Caco-2 (cell line): ENCODE measurements around the gene ZNF746. TPM values are rescaled to one million over a fixed set of nuclear protein-coding genes. Genes with fewer than 3 reads are reported as not detected.

ENCODE experiments used
- Bru-seq: library from RNA; stranded (reverse); fragments of 400-500 nt; gene quantifications from one replicate; lab custom pipeline; 2021; lab: Mats Ljungman, UMichigan
- BruChase-seq, 2 experiments: library from RNA; stranded (reverse); fragments of 400-500 nt; gene quantifications; one replicate each; lab custom pipeline; 2021; lab: Mats Ljungman, UMichigan
- BruUV-seq: library from RNA; stranded (reverse); fragments of 400-500 nt; replicated peaks from 2 replicates; lab custom pipeline; 2021; lab: Mats Ljungman, UMichigan
- CTCF ChIA-PET: fragments of 300-600 bp; sonication (Branson Sonifier 250); formaldehyde crosslinking; loops from one replicate; lab custom pipeline; 2022; ENCODE audit warnings: antibody characterized with exemption; lab: Charles Lee
- POLR2A ChIA-PET: fragments of 300-600 bp; sonication (Branson Sonifier 250); formaldehyde crosslinking; loops from one replicate; lab custom pipeline; 2022; ENCODE audit warnings: antibody characterized with exemption; lab: Charles Lee
- DNase-seq, 2 experiments: peaks; one replicate each; pipeline versions ENCODE4 v3.0.0 to v3.0.0-alpha.2; 2020 to 2022
- H3K27me3 ChIP-seq: replicated peaks from 2 replicates; pipeline ENCODE4 v1.6.0; 2011; ENCODE audit warnings: low read length; ENCODE audit not compliant: control insufficient read depth, insufficient read depth
- H3K36me3 ChIP-seq: 2 replicates; pipeline ENCODE4 v1.5.1; 2011; ENCODE audit warnings: low read length; ENCODE audit not compliant: control insufficient read depth, insufficient read depth
- H3K4me1 ChIP-seq: fragments of 250-450 bp; sonication (Bioruptor Pico); 2 replicates; pipeline ENCODE4 v1.5.1; 2020; ENCODE audit warnings: mild to moderate bottlenecking
- H3K4me3 ChIP-seq: 2 replicates; pipeline ENCODE4 v1.5.1; 2011; ENCODE audit warnings: low read depth, mild to moderate bottlenecking, control low read depth, low read length
- H3K9me3 ChIP-seq: fragments of 250-450 bp; sonication (Bioruptor Pico); 2 replicates; pipeline ENCODE4 v1.5.1; 2020; ENCODE audit warnings: mild to moderate bottlenecking, moderate library complexity
- H3K27ac Mint-ChIP-seq: one replicate; pipeline ENCODE4 v1.8.0; 2022; ENCODE audit warnings: mixed read lengths; ENCODE audit not compliant: unreplicated experiment
- H3K27me3 Mint-ChIP-seq: one replicate; pipeline ENCODE4 v1.8.0; 2022; ENCODE audit warnings: mixed read lengths; ENCODE audit not compliant: insufficient read depth, unreplicated experiment
- H3K36me3 Mint-ChIP-seq: one replicate; pipeline ENCODE4 v1.8.0; 2022; ENCODE audit warnings: mild to moderate bottlenecking, mixed read lengths; ENCODE audit not compliant: insufficient read depth, unreplicated experiment
- H3K4me1 Mint-ChIP-seq: one replicate; pipeline ENCODE4 v1.8.0; 2022; ENCODE audit warnings: low read depth, mixed read lengths; ENCODE audit not compliant: unreplicated experiment
- H3K4me3 Mint-ChIP-seq: one replicate; pipeline ENCODE4 v1.8.0; 2022; ENCODE audit warnings: mild to moderate bottlenecking, moderate library complexity, mixed read lengths; ENCODE audit not compliant: unreplicated experiment
- H3K9me3 Mint-ChIP-seq: one replicate; pipeline ENCODE4 v1.8.0; 2022; ENCODE audit warnings: mixed read lengths; ENCODE audit not compliant: unreplicated experiment
- CTCF ChIP-seq, 2 experiments: fragments of 200-600 bp in 1 of 2; IDR thresholded peaks; 1 replicate in 1 of 2; 2 replicates in 1 of 2; pipeline versions ENCODE4 v1.5.1 to v1.8.0; 2011 to 2022; ENCODE audit warnings: antibody characterized with exemption in 1 of 2, control low read depth in 1 of 2, inconsistent platforms in 1 of 2, low read depth in 1 of 2, low read length in 1 of 2, mild to moderate bottlenecking in 1 of 2, moderate library complexity in 1 of 2; ENCODE audit not compliant: insufficient read depth in 1 of 2, severe bottlenecking in 1 of 2, unreplicated experiment in 1 of 2
- intact Hi-C: fragments of 100-400 bp; cut with micrococcal nuclease; formaldehyde crosslinking; loops from one replicate; pipeline ENCODE4 v1.10.0; 2022; ENCODE audit not compliant: unreplicated experiment
- long read RNA-seq: library from polyadenylated mRNA; stranded (forward); transcript quantifications from one replicate; pipeline ENCODE4 v2.0.0, GENCODE V29; 2022
- total RNA-seq: library from RNA; stranded (reverse); gene quantifications from 2 replicates; pipeline ENCODE4 v1.2.3, GENCODE V29; 2022

ZNF746 gene
- total RNA-seq, result 19.1 and 19.3 TPM in 2 replicates
- percentile 86 among the genes with signal in this experiment for Bru-seq, nascent RNA
- percentile 81 among the genes with signal in this experiment for BruChase-seq, experiment 1, labeled RNA remaining after a 2-hour chase
- BruChase-seq, experiment 2, labeled RNA remaining after a 6-hour chase, result percentile 71 among the genes with signal in this experiment
- long read RNA-seq, transcript ZNF746-202 (7 exons, 3,797 nt), result major isoform, 7 of 46 reads
- long read RNA-seq, transcript ZNF746-201 (7 exons, 3,806 nt), result major isoform, 7 of 46 reads
- long read RNA-seq, partial matches to known transcripts, result 1 of 46 reads
- long read RNA-seq, other reads (novel, unspliced or antisense), result 28 of 46 reads

- H3K4me3 Mint-ChIP-seq, result peak within 1 kb of the TSS; percentile 90
- peak within 1 kb of the TSS; percentile 66 for H3K27ac Mint-ChIP-seq
- Histone ChIP-seq H3K36me3 (no peaks in the 10 kb centered on the region), H3K4me3 (peak within 1 kb of the TSS; percentile 80), H3K27me3 (no peaks in the 10 kb centered on the region), H3K9me3 (no peaks in the 10 kb centered on the region), H3K4me1 (peaks cover 8% of the 10 kb centered on the region; the same call in 1 of the 2 replicates)
- TF ChIP-seq CTCF (IDR thresholded peaks at IDR 0.05; ENCODE audit: insufficient read depth in 1 of 2, low read depth in 1 of 2, low read length in 1 of 2, severe bottlenecking in 1 of 2, unreplicated experiment in 1 of 2), result peak; percentile 50 to 59
- H3K36me3 Mint-ChIP-seq, result peaks cover 11% of the 10 kb centered on the region
- ChIA-PET POLR2A (no interaction called here), CTCF (no interaction called here)
- H3K4me1 Mint-ChIP-seq, result peaks cover 20% of the 10 kb centered on the region
- no peaks in the 10 kb centered on the region for H3K27me3 Mint-ChIP-seq
- H3K9me3 Mint-ChIP-seq, result no peaks in the 10 kb centered on the region
- no TSS peak for BruUV-seq
- DNase-seq, result peak; percentile 83 to 91
- intact Hi-C loops, result loop anchor here (1.0 to 5.0 kb wide), 3 partner anchors 75 to 212 kb away; no protein-coding TSS in a partner anchor
Measured at GRCh38 chr7:149497467-149498261, at the start of gene ZNF746. Gene ZNF746, minus strand, starts transcription at chr7:149497809. Its CDS starts 273 bp downstream, at chr7:149497536.

GRCh38 chr7:149547126-149547525, 49.5 kb upstream of the ZNF746 start:
- Mint-ChIP-seq H3K4me3 (no peak overlapping the region), H3K27me3 (no peaks in the 10 kb centered on the region), H3K9me3 (no peaks in the 10 kb centered on the region), H3K27ac (no peak overlapping the region), H3K4me1 (no peaks in the 10 kb centered on the region), H3K36me3 (peaks cover 54% of the 10 kb centered on the region)
- ChIA-PET POLR2A (no interaction called here), CTCF (no interaction called here)
- no peaks in the 10 kb centered on the region for H3K9me3 ChIP-seq
- intact Hi-C loops, result no loop called here
- no peaks in the 10 kb centered on the region for H3K4me1 ChIP-seq
- peaks cover 6% of the 10 kb centered on the region for H3K36me3 ChIP-seq
- TF ChIP-seq CTCF (IDR thresholded peaks at IDR 0.05; ENCODE audit: insufficient read depth in 1 of 2, low read depth in 1 of 2, low read length in 1 of 2, severe bottlenecking in 1 of 2, unreplicated experiment in 1 of 2), result no peak
- no TSS peak for BruUV-seq
- no peak for DNase-seq
- H3K27me3 ChIP-seq, result no peaks in the 10 kb centered on the region
- no peak overlapping the region for H3K4me3 ChIP-seq

GRCh38 chr7:149546331-149546730, 48.7 kb upstream of the ZNF746 start:
- H3K4me3 Mint-ChIP-seq, result no peak overlapping the region
- Histone ChIP-seq H3K9me3 (no peaks in the 10 kb centered on the region; the same call in 1 of the 2 replicates), H3K27me3 (no peaks in the 10 kb centered on the region), H3K4me1 (no peaks in the 10 kb centered on the region), H3K4me3 (no peak overlapping the region), H3K36me3 (peaks cover 4% of the 10 kb centered on the region)
- no peak for DNase-seq
- CTCF ChIA-PET, result no interaction called here
- no peak overlapping the region for H3K27ac Mint-ChIP-seq
- no peaks in the 10 kb centered on the region for H3K27me3 Mint-ChIP-seq
- no peak for TF ChIP-seq CTCF (IDR thresholded peaks at IDR 0.05; ENCODE audit: insufficient read depth in 1 of 2, low read depth in 1 of 2, low read length in 1 of 2, severe bottlenecking in 1 of 2, unreplicated experiment in 1 of 2)
- BruUV-seq, result no TSS peak
- POLR2A ChIA-PET, result no interaction called here
- peaks cover 46% of the 10 kb centered on the region for H3K36me3 Mint-ChIP-seq
- no peaks in the 10 kb centered on the region for H3K9me3 Mint-ChIP-seq
- intact Hi-C loops, result no loop called here
- no peaks in the 10 kb centered on the region for H3K4me1 Mint-ChIP-seq
